ENCODE measurements around the gene PCGF2. TPM values are rescaled to one million over a fixed set of nuclear protein-coding genes. Genes with fewer than 3 reads are reported as not detected.

PCGF2 gene
- total and polyA plus RNA-seq, 9 of the 15 experiments (the other 6 are each of a cell fraction or from before 2014, with no cell fraction given) = 1.3 to 33.4 (median 7.0) TPM

DNA sequence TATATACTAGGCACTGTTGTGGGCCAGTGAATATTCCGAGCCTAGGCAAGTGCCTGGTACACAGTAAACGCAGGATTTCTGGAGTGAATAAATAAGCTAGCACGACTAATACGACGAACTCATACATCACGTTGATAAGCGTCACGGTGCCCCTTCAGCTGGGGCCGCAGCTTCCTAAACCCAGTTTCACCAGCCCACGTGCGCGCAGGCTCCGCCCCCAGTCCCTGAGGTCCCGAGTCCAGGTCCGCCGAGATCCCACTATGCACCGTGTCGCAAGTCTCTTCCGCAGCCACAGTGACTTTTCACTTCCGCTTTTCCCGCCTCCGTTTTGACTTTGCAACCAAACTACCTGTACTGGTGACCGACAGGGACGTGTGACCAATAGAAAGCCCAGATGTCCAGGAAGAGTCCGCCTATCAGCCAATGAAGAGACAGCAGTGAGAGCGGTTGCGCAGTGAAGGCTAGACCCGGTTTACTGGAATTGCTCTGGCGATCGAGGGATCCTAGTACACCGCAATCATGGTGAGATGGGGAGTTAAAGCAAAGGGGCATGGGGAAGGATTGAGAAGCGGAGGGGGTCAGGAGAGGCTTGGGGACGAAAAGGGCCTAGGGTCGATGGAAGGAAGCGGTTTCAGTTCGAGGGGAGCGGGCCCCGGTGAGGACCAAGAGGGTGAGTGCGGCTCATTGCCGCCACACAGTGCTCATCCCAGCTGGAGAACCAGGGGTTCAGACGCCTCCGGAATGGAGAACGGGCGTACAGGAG is 4.4 kb upstream of the PCGF2 start, which contains the start of gene PSMB3 (continued):
- TF ChIP-seq NR2F6 (CRISPR knock-in tag; IDR thresholded peaks at IDR 0.05) (no peak), HLTF (IDR thresholded peaks at IDR 0.05) (0 out of 2 replicates have a peak, but pooled peaks have one; percentile 40), DACH1 (IDR thresholded peaks at IDR 0.05; ENCODE audit: partially characterized antibody) (peak; percentile 57), TEAD2 (tag; IDR thresholded peaks at IDR 0.05) (no peak), CEBPG (CRISPR knock-in tag; IDR thresholded peaks at IDR 0.05) (peak; percentile 71), CEBPG (tag; conservative IDR thresholded peaks at IDR 0.05 in 1 of 2, IDR thresholded peaks at IDR 0.05 in 1 of 2) (peak in 1 of 2 experiments; percentile 64; a peak in 1 of 4 replicates), ZBED1 (IDR thresholded peaks at IDR 0.05) (0 out of 2 replicates have a peak, but pooled peaks have one; percentile 25), ZNF431 (CRISPR knock-in tag; IDR thresholded peaks at IDR 0.05) (no peak), SOX6 (IDR thresholded peaks at IDR 0.05) (0 out of 2 replicates have a peak, but pooled peaks have one; percentile 17), COPS2 (conservative IDR thresholded peaks at IDR 0.05) (no peak), NFYB (IDR thresholded peaks at IDR 0.05; ENCODE audit: extremely low read depth, insufficient read length) (peak; percentile 97), ETV1 (tag; conservative IDR thresholded peaks at IDR 0.05; ENCODE audit: low read depth) (peak; percentile 86), ELF4 (CRISPR knock-in tag; IDR thresholded peaks at IDR 0.05) (peak; percentile 97), RB1 (IDR thresholded peaks at IDR 0.05; ENCODE audit: low read depth) (peak; percentile 58; the same call in 1 of the 2 replicates), XRCC3 (IDR thresholded peaks at IDR 0.05) (no peak), BCOR (IDR thresholded peaks at IDR 0.05) (0 out of 2 replicates have a peak, but pooled peaks have one; percentile 0)
- TF ChIP-seq, protein P1, sequence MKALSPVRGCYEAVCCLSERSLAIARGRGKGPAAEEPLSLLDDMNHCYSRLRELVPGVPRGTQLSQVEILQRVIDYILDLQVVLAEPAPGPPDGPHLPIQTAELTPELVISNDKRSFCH (CRISPR knock-in tag; IDR thresholded peaks at IDR 0.05) = no peak
- TF ChIP-seq, protein P1 (tag; IDR thresholded peaks at IDR 0.05) = no peak
- TF ChIP-seq, protein P2, sequence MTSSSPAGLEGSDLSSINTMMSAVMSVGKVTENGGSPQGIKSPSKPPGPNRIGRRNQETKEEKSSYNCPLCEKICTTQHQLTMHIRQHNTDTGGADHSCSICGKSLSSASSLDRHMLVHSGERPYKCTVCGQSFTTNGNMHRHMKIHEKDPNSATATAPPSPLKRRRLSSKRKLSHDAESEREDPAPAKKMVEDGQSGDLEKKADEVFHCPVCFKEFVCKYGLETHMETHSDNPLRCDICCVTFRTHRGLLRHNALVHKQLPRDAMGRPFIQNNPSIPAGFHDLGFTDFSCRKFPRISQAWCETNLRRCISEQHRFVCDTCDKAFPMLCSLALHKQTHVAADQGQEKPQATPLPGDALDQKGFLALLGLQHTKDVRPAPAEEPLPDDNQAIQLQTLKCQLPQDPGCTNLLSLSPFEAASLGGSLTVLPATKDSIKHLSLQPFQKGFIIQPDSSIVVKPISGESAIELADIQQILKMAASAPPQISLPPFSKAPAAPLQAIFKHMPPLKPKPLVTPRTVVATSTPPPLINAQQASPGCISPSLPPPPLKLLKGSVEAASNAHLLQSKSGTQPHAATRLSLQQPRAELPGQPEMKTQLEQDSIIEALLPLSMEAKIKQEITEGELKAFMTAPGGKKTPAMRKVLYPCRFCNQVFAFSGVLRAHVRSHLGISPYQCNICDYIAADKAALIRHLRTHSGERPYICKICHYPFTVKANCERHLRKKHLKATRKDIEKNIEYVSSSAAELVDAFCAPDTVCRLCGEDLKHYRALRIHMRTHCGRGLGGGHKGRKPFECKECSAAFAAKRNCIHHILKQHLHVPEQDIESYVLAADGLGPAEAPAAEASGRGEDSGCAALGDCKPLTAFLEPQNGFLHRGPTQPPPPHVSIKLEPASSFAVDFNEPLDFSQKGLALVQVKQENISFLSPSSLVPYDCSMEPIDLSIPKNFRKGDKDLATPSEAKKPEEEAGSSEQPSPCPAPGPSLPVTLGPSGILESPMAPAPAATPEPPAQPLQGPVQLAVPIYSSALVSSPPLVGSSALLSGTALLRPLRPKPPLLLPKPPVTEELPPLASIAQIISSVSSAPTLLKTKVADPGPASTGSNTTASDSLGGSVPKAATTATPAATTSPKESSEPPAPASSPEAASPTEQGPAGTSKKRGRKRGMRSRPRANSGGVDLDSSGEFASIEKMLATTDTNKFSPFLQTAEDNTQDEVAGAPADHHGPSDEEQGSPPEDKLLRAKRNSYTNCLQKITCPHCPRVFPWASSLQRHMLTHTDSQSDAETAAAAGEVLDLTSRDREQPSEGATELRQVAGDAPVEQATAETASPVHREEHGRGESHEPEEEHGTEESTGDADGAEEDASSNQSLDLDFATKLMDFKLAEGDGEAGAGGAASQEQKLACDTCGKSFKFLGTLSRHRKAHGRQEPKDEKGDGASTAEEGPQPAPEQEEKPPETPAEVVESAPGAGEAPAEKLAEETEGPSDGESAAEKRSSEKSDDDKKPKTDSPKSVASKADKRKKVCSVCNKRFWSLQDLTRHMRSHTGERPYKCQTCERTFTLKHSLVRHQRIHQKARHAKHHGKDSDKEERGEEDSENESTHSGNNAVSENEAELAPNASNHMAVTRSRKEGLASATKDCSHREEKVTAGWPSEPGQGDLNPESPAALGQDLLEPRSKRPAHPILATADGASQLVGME (CRISPR knock-in tag; IDR thresholded peaks at IDR 0.05) = peak; percentile 36; the same call in 1 of the 2 replicates
- TF ChIP-seq, protein P3, sequence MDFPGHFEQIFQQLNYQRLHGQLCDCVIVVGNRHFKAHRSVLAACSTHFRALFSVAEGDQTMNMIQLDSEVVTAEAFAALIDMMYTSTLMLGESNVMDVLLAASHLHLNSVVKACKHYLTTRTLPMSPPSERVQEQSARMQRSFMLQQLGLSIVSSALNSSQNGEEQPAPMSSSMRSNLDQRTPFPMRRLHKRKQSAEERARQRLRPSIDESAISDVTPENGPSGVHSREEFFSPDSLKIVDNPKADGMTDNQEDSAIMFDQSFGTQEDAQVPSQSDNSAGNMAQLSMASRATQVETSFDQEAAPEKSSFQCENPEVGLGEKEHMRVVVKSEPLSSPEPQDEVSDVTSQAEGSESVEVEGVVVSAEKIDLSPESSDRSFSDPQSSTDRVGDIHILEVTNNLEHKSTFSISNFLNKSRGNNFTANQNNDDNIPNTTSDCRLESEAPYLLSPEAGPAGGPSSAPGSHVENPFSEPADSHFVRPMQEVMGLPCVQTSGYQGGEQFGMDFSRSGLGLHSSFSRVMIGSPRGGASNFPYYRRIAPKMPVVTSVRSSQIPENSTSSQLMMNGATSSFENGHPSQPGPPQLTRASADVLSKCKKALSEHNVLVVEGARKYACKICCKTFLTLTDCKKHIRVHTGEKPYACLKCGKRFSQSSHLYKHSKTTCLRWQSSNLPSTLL (IDR thresholded peaks at IDR 0.05) = no peak

Measured in K562 (cell line).